T follicular helper cell (primary cell): Measurements from ENCODE around the gene CCDC85A.

Experiments
- DNase-seq: peaks from one replicate; pipeline ENCODE4 v3.0.0-alpha.2; 2020; ENCODE audit warnings: low read depth

Gene CCDC85A

DNA sequence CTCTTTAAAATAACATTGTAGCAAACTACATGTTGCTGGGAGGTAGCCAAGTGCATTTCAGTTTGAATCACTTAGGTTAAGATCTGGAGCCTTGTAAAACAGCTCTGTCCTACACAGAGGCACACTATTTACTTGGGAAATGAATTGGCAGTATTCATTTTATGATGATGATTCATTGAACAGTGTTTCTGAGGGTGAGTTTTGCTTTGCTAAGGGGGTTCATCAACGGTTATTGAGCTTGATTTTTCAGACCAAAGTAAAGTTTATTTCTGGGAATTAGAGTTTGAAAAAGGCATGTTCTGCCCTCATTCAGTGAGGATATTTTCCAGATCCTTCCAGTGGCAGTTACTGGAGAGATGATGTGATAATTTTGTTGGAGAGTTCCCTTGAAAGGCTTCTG lies 55.6 kb downstream of the CCDC85A start:
- no peak for DNase-seq

DNA sequence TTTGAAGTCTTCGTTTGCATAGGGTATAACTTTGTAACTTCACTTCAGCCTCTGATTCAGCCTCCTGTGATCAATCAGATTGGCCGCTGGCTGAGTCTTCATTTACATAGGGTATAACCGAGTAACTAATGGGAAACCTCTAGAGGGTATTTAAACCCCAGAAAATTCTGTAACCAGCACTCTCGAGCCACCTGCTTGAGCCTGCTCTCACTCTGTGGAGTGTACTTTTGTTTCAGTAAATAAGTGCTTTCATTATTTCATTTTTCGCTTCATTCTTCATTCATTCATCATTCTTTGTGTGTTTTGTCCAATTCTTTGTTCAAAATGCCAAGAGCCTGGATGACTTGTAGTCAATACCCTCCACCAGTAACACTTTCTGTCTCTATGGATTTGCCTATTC lies 56.4 kb downstream of the CCDC85A start:
- DNase-seq: no peak

DNA sequence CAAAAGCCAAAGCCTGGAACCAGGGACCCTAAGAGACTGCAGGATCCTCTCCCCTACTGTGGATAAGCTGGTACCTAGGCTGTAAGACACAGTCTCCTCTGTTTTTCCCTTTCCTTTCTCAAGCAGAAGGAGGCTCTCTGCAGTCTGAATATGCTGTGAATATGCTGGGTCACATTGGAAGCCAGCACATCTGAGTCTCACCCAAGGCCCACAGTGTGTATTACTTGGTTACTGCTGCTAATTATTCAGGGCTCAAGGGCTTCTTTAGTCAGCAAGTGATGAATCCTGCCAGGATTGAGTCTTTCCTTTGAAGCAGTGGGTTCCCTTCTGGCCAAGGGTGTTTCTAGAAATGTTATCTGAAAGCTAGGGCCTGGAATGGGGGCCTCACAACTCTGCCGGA lies 60.7 kb downstream of the CCDC85A start:
- DNase-seq: no peak

DNA sequence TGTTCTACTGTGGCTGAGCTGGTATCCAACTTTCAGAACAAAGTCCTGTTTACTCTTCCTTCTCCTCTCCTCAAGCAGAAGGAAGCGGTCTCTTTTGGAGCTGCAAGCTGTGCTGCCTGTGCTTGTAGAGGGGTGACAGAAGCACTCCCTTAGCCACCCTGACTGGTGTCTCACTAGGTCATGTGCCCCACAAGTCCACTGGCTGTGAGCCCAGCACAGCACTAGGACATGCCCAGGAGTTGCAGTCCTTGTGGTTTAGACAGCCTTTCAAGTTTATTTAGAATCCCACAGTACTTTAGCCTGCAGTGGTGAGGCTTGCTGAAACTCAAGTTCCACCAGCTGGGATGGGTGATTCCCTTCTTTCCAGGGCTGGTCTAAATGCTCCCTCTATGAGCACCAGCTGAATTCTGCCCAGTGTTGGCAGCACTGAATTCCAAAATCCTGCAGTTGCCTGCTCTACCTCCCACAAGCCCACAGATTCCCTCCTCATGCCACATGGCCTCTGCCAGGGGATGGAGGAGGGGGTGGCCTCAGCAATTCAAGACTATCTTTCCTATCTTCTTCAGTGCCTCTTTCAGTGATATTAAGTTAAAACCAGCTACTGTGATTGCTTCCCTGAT lies 61.2 kb downstream of the CCDC85A start:
- DNase-seq: no peak

DNA sequence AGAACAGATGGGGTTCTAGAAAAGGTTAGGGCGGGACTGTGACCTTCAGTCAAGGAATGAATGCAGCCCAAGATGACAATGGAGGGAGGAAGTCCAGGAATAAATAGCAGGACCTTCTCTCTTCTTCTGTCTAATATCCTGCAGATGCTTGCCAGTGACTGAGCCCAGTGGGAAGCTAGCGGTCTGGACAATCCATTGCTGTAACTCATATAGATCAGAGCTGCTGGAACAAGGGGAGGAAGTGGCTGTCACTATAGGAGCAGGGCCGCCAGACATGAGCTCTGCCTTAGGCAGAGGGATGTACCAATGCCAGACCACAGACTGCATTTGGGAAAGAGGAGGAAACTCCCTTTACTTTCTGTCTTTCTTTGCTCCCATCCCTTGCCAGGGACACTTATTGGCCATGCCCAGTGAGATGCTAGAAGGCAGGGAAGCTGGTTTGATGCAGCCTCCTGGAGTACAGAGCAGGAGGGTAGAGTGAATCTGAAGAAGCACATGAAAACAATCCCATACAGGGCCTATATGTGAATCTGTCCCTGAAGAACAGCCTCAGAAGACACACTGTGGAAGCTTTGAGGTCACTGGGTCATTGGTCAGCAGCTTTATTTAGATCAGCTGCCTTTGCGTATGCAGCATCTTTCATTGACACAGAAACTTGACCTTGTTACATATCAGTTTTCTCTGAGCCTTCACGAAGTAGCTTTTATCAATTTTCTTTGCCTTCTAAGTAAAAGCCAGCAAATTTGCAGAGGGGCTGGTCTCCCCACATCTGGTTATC lies 65.4 kb downstream of the CCDC85A start:
- no peak for DNase-seq

DNA sequence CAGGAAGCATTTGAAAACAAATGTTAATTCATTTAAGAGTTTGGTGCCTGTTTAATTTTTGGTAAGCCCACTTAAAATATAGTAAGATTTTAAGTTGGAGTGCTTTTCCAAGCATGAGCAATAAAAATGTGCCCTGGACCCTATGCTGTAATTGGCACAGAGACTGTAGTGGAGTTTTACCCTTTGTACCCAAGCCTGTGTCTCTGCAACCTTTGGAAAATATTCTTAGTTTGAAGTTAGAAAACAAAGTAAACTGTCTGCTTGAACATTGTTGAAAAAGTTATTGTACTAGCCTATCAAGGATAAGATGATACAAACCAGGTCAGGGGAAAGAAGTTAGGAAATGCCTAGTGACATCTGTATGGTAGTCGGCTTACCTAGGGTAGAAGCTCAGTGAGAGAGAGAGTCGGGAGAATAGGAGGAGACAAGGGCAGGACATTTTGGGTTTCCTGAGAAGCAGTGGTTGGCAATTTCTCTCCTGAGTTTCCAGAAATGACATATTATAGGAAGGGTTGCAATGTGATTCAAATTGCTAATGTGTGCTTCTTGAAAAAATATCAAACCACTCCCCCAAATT lies 66.5 kb downstream of the CCDC85A start:
- no peak for DNase-seq

DNA sequence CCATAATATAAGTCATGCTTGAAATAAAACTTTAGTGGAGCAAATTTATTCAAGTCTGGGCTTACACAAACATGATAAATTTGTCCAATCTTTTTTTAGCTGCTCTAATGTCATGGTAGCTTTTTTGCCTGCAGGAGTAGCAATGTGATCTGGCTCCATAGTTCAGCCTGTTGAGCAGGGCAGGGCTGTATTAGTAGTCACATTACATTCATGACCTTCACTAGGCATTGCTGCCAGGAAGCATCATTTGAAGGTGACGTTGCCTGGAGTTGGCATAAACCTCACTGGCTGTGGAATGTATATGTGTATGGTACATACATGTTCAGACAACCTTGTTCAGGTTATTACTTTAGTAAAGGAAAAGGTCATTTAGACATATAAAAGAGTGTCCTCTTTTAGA lies 76.6 kb downstream of the CCDC85A start:
- no peak for DNase-seq

DNA sequence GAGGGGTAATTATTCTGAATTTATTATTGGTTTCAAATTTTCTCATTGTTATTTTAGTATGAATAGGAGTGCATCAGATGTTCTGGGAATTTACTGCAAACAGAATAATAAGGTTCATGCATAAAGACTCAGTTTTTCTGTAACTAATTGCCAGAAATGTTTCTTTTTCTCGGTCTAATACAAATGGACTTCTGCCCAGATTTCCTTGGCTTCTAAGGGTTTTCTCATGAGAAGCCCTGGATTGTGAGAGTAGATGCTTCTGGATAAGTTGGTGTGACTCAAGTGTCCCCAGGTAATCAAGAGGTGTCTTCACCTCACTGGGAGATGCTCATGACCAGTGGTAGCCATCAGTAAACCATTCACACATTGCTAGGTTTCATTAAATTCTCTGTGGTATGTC lies 78.5 kb downstream of the CCDC85A start:
- no peak for DNase-seq

DNA sequence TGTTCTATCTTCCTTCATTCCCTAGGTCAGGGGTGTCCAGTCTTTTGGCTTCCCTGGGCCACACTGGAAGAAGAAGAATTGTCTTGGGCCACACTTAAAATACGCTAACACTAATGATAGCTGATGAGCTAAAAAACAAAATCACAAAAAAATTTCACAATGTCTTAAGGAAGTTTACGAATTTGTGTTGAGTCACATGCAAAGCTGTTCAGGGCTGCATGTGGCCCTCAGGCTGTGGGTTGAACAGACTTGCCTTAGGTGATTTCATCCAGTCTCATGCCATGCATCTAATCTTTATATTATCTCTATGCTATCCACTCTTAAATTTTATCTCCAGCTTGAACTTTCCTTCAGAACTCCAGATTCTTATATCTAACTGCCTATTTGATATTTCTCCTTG lies 80.1 kb downstream of the CCDC85A start:
- DNase-seq: no peak

DNA sequence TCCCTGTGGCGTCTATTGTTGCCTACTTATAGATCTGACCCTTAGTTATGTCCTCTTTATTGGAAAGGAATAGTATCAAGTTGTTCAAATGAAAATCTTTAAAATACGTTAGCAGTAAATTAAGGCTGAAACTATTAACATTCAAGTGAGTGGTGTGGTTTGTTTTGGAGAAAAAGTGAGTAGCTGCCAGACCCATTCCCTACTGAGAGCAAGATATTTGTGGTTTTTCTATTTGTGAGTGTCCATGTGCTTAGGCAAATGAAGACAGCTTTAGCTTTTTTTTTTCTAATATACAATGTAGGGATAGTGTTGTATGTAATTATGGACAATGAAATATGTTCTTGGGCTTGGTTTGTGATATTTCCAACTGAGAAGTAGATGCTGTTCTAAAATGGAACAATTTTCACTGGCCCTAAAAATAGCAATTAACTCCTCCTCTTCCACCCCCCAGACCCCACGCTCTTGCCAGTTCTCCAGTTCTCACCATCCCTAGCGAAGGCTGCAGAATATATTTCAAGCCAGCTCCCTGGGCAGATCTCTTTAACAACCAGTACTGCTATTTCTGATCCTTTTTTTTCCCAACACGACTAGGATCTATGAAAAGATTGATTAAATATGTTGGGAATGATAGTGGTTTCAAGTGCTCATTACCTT lies 83.1 kb downstream of the CCDC85A start:
- DNase-seq: no peak

DNA sequence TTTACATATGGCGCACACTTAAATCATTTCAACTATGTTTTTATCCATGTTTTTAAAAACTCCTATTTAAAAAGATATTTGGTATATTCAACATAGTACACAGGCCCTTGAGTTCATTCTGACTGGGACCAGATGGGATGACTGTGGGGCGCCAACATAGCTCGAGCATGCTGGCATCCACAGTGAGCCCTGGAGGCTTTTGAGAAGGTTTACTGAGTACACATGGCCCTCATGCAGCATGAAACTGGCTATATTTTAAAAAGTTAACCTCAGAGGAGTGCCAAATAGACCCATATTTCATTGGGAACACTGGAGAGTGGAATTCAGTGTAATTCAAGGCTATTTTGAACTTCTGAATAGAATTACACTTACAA lies 83.6 kb downstream of the CCDC85A start:
- no peak for DNase-seq

DNA sequence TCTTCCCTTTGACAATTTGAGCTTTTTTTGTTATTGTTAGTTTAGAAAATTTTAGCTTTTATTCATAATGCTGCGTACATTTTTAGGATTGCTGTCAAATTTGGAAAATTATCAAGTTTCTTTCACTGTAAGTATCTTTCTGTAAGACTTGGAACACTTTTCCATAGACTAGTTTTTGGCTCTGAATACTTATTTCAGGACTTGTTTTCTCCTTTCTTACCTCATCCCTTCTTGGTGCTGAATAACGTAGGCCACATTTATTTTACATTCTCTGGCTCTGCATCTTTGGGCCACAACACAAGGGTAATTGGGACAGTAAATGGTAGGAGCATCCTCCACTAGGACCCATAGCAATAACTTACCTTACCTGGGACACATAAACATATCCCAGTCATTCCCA lies 85.1 kb downstream of the CCDC85A start:
- no peak for DNase-seq

DNA sequence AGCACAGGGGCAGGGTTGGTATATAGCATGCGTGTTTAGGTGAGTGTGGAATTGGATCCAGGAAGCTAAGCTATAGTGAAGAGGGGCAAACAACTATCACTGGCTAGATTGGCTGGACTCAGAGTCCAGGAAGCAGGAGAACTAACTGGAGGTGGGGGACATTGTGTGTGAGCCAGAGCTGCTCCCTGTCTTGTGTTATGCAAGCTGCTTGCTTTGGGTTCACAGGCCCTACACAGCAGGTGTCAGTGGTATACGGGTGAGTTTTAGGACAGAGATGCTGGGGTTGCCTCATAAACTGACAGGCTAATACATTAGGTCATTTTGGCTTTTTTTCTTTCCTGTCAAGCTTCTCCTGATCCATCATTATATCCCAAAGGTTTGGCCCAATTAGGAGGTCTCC lies 87.5 kb downstream of the CCDC85A start:
- DNase-seq: no peak

DNA sequence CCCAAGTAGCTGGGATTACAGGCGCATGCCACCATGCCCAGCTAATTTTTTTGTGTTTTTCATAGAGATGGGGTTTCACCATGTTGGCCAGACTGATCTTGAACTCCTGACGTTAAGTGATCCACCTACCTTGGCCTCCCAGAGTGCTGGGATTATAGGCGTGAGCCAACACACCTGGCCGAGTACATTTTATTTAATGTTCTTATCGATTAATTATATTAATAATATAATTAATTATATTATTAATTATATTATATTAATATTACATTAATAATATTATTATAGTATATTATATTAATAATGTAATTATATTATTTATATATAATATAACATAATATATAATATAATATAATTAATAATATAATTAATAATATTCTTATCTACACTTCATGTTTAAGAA lies 101.4 kb downstream of the CCDC85A start:
- no peak for DNase-seq

DNA sequence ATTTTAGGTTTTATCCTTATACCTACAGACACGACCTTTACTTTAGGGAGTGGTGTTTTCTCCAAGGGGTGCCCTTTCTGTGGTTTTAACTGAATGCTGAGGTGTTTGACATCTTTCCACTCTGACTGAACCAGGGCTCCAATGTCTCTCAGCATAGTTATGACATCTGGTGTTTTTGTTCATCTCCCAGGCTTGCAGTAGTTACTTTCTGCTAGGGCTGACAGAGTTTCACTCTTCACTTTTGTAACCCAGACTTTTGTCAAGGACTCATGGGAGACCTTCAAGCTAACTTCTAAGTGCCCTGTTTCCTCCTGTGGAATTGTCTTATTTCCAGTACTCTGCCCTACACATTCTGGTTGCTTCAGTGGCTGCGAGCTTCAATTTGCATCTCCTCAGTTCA lies 103.1 kb downstream of the CCDC85A start:
- no peak for DNase-seq

DNA sequence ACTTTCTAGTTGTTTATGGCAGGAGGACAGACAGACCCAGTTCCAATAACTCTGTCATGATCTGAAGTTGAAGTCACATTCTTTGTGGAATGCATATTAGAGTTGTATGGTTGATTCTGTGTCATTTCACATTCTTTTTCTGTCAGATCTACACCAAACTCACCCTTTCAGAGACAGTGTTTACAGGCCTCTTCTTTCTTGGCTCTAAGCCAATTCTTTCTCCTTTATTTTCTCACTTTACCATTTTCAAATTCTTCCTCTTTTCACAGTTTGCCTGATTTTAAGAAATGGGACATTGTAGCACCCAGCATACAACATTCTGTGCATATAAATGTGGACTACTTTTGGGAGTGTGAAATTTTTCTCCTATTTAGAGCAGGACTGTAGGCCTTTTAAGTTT lies 103.7 kb downstream of the CCDC85A start:
- no peak for DNase-seq

DNA sequence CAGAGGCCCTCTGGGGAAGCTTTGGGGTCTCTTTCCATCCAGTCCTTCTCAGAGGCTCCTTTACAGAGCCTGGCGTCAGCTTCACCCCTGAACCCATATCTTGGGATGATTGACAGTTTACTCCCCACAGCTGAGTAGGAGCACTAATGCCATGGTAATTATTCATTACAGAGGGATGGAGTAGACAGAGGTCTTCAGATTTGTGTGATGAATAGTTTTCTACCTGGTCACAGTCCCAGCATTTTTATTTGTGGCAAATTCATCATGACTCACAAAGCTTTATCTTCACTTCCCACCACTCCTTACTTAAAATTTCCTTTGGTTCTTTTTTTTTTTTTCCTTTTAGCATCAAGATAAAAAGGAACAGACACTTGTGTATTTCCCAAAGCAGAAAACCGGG lies 104.2 kb downstream of the CCDC85A start:
- DNase-seq: no peak

DNA sequence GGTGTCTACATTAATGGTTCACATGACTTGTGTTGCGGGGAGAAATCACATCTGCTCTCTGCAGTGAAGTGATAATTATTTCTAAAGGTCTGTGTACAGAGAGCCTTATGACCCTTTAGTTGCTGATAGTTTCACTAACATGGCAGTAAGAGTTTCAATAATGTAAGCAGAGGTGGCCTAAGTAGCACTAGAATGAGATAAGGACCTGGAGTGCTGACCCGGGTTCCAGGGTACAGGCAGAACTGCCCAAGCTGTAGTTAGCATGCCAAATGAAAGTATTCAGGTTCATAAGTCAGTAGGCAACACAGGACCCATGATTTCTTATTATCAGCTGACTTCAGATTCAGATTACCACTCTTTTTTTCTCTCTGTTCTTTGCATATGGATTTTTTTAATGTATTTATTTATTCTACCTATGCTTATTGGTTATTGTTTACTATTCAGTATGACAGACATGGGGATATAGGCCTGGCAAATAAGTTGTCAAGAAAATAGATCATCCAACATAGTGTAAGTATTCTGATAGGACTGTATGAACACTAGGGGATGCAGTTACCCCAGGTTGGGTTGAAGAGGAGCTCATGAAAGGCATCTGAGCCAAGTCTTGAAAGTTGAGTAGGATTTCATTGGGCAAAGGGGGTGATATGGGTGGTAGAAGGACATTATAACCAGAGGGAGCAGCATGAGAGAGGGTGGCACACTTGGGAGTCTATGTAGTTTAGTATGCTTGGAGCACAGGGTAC lies 105.2 kb downstream of the CCDC85A start:
- no peak for DNase-seq

DNA sequence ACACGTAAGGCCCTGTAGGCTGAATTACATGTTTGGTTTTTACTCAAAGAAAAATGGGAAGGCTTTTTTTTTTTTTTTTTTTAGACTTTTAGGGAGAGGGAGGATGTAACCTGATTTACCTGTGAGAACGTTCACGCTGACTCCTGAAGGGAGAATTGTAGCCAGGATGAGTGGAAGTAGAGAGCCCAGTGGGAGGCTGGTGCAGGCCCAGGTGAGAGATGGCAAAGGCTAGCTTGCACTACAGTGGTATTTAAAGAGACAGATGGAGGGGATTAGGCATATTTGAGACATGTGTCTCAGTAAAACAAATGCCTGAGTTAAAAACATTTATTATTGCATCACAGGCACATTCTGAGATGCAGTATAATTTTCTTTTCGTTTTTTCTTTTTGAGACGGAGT lies 107.9 kb downstream of the CCDC85A start:
- no peak for DNase-seq

DNA sequence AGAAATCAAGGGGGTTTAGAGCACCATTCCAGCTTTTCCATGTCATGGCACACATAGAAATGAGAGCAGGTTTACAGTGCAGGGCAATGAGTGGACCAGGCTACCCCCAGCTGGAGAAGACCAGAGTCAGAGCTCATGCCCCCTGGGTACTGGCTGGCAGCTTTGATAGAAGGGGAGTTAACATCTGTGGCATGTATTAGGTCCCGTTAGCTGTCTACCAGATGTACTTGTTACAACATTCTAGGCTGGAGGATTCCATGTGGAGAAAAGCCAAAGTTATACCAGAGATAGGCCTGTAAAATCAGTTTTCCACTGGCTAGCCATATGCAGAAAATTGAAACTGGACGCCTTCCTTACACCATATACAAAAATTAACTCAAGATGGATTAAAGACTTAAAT lies 109.2 kb downstream of the CCDC85A start:
- no peak for DNase-seq

DNA sequence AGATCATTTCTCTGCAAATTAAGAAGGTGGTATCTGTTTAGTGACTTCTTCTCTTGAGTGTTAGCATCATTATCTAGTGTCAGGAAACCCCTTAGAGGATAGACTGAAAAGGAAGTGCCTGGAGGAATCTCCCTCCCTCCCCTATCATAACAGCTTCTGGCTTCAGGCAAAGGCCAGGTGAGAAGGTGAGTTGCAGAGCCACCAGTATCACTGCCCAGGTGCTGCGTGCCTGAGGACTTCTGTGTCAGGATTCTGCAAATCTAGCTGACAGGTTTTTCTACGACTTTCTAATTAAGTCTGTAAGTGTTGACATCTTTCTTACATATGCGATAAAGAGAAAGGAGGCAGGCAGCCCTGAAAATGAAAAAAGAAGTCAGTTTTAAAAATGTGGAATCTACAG lies 111.9 kb downstream of the CCDC85A start:
- no peak for DNase-seq

DNA sequence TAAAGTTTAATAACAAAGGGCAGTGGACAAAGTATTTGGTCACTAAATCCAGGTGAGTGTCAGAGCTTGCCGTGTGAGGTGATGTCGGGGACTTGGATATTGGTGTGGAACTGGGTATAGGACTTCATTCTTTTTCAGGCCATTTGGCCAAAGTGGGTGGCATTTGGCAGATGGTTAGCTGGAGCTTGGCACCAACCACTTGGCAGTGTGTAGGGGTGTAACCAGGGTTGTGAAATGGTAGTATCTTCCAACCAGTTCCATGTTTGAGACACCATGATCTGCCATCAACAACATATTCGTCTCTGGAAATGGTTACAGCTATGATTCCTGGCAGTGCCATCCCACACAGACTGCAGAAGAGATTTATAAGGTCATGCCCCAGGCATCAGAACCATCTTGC lies 113.9 kb downstream of the CCDC85A start:
- no peak for DNase-seq
